ENCODE measurements around the gene RPS26.

- TF ChIP-seq, protein P1, sequence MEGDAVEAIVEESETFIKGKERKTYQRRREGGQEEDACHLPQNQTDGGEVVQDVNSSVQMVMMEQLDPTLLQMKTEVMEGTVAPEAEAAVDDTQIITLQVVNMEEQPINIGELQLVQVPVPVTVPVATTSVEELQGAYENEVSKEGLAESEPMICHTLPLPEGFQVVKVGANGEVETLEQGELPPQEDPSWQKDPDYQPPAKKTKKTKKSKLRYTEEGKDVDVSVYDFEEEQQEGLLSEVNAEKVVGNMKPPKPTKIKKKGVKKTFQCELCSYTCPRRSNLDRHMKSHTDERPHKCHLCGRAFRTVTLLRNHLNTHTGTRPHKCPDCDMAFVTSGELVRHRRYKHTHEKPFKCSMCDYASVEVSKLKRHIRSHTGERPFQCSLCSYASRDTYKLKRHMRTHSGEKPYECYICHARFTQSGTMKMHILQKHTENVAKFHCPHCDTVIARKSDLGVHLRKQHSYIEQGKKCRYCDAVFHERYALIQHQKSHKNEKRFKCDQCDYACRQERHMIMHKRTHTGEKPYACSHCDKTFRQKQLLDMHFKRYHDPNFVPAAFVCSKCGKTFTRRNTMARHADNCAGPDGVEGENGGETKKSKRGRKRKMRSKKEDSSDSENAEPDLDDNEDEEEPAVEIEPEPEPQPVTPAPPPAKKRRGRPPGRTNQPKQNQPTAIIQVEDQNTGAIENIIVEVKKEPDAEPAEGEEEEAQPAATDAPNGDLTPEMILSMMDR (IDR thresholded peaks at IDR 0.05; ENCODE audit: low read length): no peak
- TF ChIP-seq EZH2 (optimal IDR thresholded peaks at IDR 0.05; ENCODE audit: low read depth, low read length): no peak
- no peak for TF ChIP-seq EZH2phosphoT487 (IDR thresholded peaks at IDR 0.05; ENCODE audit: low read length)
Observed at GRCh38 chr12:56034586-56035332, 7.0 kb upstream of the RPS26 start.

All from MM.1S (cell line).